NB4 (cell line): Measurements from ENCODE around the gene VAT1L.

Experiments used
- DNase-seq: peaks from one replicate; pipeline ENCODE4 v3.0.0; 2010; ENCODE audit warnings: low read depth
- H3K4me3 ChIP-seq: one replicate; pipeline ENCODE4 v1.5.1; 2011; ENCODE audit warnings: mild to moderate bottlenecking, low read depth, low read length, moderate library complexity
- CTCF ChIP-seq: IDR thresholded peaks from one replicate; pipeline ENCODE4 v1.5.1; 2012; ENCODE audit warnings: low read depth, low read length
- MAX ChIP-seq: IDR thresholded peaks from 2 replicates; pipeline ENCODE4 v1.6.1; 2011; ENCODE audit warnings: low read depth, low read length
- MYC ChIP-seq: IDR thresholded peaks from 2 replicates; pipeline ENCODE4 v1.6.1; 2011; ENCODE audit warnings: low read depth, low read length
- POLR2A ChIP-seq: IDR thresholded peaks from 2 replicates; pipeline ENCODE4 v1.6.1; 2011; ENCODE audit warnings: mild to moderate bottlenecking; ENCODE audit not compliant: insufficient read length; ENCODE audit errors: extremely low read depth

VAT1L gene

GRCh38 chr16:77793417-77793816 lies 5.1 kb downstream of the VAT1L start:
- DNase-seq: no peak
- TF ChIP-seq MYC (no peak), MAX (no peak), POLR2A (no peak), CTCF (no peak)
- no peak overlapping the region for H3K4me3 ChIP-seq

GRCh38 chr16:77794586-77794985 lies 6.2 kb downstream of the VAT1L start:
- H3K4me3 ChIP-seq: no peak overlapping the region
- TF ChIP-seq CTCF: no peak
- no peak for TF ChIP-seq MYC
- no peak for TF ChIP-seq MAX
- no peak for TF ChIP-seq POLR2A
- DNase-seq: no peak

- TF ChIP-seq MAX (no peak), MYC (no peak), POLR2A (no peak), CTCF (no peak)
- no peak for DNase-seq
- no peak overlapping the region for H3K4me3 ChIP-seq
Observed at GRCh38 chr16:77801817-77802216, 13.5 kb downstream of the VAT1L start.

GRCh38 chr16:77805398-77805797 lies 17.0 kb downstream of the VAT1L start:
- no peak overlapping the region for H3K4me3 ChIP-seq
- no peak for TF ChIP-seq MAX
- no peak for TF ChIP-seq MYC
- TF ChIP-seq POLR2A: no peak
- no peak for TF ChIP-seq CTCF
- DNase-seq: no peak

- no peak for TF ChIP-seq CTCF
- no peak for TF ChIP-seq MAX
- no peak for TF ChIP-seq MYC
- TF ChIP-seq POLR2A: no peak
- no peak overlapping the region for H3K4me3 ChIP-seq
- DNase-seq: peak; percentile 34
Observed at GRCh38 chr16:77807021-77807420, 18.7 kb downstream of the VAT1L start.
